GM18499 (cell line): ENCODE results near the gene NIPAL3.
"Not testable (repeated sequence)": the region's sequence is repeated elsewhere in the genome, so short reads cannot be mapped to it uniquely, and the experiment has no call there.

Experiments
- ATAC-seq: cut with Tn5 transposase; IDR thresholded peaks from one replicate; pipeline ENCODE4 v1.9.1; 2021; ENCODE audit warnings: moderate number of reproducible peaks; ENCODE audit not compliant: insufficient read depth, unreplicated experiment

NIPAL3 gene

GRCh38 chr1:24506691-24507381, 91.2 kb downstream of the NIPAL3 start:
- no peak for ATAC-seq

GRCh38 chr1:24507405-24507804, 91.8 kb downstream of the NIPAL3 start:
- ATAC-seq, result no peak

DNA sequence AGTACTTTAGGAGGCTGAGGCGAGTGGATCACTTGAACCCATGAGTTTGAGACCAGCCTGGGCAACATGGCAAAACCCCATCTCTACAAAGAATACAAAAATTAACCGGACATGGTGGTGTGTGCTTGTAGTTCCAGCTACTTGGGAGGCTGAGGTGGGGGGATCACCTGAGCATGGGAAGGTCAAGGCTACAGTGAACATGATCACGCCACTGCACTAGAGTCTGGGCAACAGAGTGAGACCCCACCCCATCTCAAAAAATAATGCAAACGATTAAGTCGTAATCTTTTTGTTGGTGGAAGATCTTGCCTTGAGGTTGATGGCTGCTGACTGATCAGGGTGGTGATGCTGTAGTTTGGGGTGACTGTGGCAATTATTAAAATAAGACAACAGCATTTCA, 93.3 kb downstream of the NIPAL3 start:
- ATAC-seq, result no peak

DNA sequence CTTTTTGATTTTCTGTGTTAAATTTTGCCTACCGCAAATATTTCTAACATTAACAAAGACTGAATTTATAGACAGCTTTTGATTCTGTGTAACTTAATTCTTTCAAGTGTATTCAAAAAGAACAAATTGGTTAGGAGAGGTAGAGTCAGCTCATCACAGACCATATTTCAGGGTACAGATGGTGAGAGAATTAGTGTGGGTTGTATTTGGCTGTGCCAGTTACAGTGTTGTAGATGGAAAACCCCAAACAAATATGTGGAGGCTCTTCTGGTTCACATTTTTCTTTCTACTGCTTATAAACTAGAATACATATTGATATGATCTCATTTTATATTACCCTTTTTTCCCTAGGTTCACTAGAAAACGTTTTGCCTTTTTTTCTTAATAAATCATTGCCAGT, 98.1 kb downstream of the NIPAL3 start:
- ATAC-seq, result no peak

GRCh38 chr1:24514946-24515345, 99.3 kb downstream of the NIPAL3 start:
- ATAC-seq, result no peak

- ATAC-seq, result not testable (repeated sequence)
These were observed 100.1 kb downstream of the NIPAL3 start for GRCh38 chr1:24515671-24516209.

GRCh38 chr1:24516506-24516905, 100.9 kb downstream of the NIPAL3 start:
- no peak for ATAC-seq

DNA sequence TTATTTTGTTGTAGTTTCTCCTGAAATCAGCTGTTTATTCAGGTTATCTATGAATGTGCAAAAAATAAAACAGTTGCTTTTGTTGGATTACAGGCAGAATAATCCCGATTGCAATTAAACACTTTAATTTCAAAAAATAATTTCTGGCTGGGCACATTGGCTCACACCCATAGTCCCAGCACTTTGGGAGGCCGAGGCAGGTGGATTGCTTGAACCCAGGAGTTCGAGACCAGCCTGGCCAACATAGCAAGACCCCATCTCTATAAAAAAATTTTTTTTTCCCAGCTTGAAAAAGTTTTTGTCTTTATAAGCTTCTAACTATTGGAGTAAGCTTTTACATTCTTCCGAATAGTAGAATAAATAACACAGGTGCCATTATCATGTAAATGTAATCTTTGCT, 102.3 kb downstream of the NIPAL3 start:
- no peak for ATAC-seq

DNA sequence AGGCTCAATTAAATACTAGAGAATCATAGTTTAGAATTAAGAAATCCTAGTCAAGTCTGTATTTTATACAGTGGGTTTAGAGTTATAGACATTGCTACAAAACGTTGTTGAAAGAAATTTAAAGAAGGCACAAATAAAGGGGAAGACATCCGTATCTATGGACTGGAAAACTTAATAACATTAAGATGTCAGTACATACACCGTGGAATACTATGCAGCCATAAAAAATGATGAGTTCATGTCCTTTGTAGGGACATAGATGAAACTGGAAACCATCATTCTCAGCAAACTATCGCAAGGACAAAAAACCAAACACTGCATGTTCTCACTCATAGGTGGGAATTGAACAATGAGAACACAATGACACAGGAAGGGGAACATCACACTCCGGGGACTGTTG, 104.7 kb downstream of the NIPAL3 start:
- ATAC-seq, result not testable (repeated sequence)
